Uterus (tissue), 4 donors: ENCODE results near the gene NACC1. TPM values are rescaled to one million over a fixed set of nuclear protein-coding genes. Genes with fewer than 3 reads are reported as not detected.

Experiments
- DNase-seq, 2 donors: peaks; one replicate each; pipeline ENCODE4 v3.0.0-alpha.2; 2019 to 2020
- H3K27ac ChIP-seq, 2 donors: fragments of 200-600 bp; sonication (generic); 1 replicate in 1 of 2; 2 replicates in 1 of 2; pipeline ENCODE4 v1.5.1; 2016 to 2018
- H3K27me3 ChIP-seq, 2 donors: fragments of 200-600 bp; sonication (generic); one replicate each; pipeline ENCODE4 v1.5.1; 2018 to 2019; ENCODE audit warnings: control low read depth in 1 of 2
- H3K36me3 ChIP-seq, 2 donors: fragments of 200-600 bp; sonication (generic); one replicate each; pipeline ENCODE4 v1.5.1; 2019; ENCODE audit warnings: control low read depth in 1 of 2
- H3K4me1 ChIP-seq, 2 donors: fragments of 200-600 bp; sonication (generic); one replicate each; pipeline ENCODE4 v1.5.1; 2018 to 2019; ENCODE audit warnings: control low read depth in 1 of 2
- H3K4me3 ChIP-seq, 2 donors: fragments of 200-600 bp; sonication (generic); 1 replicate in 1 of 2; 2 replicates in 1 of 2; pipeline ENCODE4 v1.5.1; 2018 to 2019; ENCODE audit warnings: mild to moderate bottlenecking in 1 of 2
- H3K9me3 ChIP-seq, 2 donors: fragments of 200-600 bp; sonication (generic); one replicate each; pipeline ENCODE4 v1.5.1; 2019; ENCODE audit warnings: control low read depth in 1 of 2
- POLR2A ChIP-seq, 2 donors: fragments of 450-650 bp; IDR thresholded peaks; one replicate each; pipeline ENCODE4 v1.6.1; 2016; ENCODE audit warnings: antibody characterized with exemption in 2 of 2, mild to moderate bottlenecking in 1 of 2, moderate library complexity in 1 of 2
- intact Hi-C: fragments of 100-400 bp; cut with DNase I; formaldehyde crosslinking; loops from one replicate; pipeline ENCODE4 v1.15.1; 2023; ENCODE audit warnings: low total_unique reads
- total RNA-seq, 4 donors: library from RNA; depleted of rRNA in 3 of 4; stranded (reverse); fragments of >200 nt in 3 of 4; gene quantifications; one replicate each; pipeline versions ENCODE4 v1.1.0 to v1.2.4, GENCODE V29; 2014 to 2023
- TF ChIP-seq, protein P1 (sequence below), 4 experiments: fragments of 200-600 bp in 2 of 4; fragments of 450-650 bp in 2 of 4; sonication (generic) in 2 of 4; IDR thresholded peaks; one replicate each; pipeline ENCODE4 v1.5.1; 2016 to 2019; ENCODE audit warnings: antibody characterized with exemption in 4 of 4, mild to moderate bottlenecking in 2 of 4, moderate library complexity in 1 of 4
- donor health status: DM: yes; HTN: yes; CAD: no.

NACC1 gene
- total RNA-seq, 4 donors from 2014 or later = 13.4 to 28.1 (median 15.8) TPM

DNA sequence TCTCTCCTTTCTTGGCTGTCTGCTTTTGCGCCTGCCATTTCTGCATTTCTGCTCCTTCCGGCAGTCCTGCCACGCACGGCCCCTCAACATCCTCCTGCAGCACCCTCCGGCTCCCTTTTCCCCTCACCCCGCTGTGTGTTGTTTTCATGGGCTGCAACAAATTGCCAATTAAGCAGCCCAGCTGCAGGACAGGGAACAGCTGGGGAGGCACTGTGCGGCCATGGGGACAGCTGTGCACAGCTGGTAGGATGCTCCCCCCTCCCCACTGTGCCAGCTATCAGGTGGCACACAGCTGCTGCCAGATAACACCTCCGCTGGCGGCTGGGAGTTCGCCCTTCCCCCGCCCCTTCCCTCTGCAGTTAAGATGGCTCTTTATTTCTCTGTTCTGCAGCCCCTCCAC is 40.8 kb upstream of the NACC1 start:
- Histone ChIP-seq H3K36me3 (no peaks in the 10 kb centered on the region), H3K4me1 (peaks cover 22 to 30% of the 10 kb centered on the region in 2 donors), H3K9me3 (no peaks in the 10 kb centered on the region), H3K27ac (peak overlapping the region; percentile 93), H3K27me3 (no peaks in the 10 kb centered on the region), H3K4me3 (no peak overlapping the region)
- intact Hi-C loops = no loop called here
- TF ChIP-seq, protein P1, sequence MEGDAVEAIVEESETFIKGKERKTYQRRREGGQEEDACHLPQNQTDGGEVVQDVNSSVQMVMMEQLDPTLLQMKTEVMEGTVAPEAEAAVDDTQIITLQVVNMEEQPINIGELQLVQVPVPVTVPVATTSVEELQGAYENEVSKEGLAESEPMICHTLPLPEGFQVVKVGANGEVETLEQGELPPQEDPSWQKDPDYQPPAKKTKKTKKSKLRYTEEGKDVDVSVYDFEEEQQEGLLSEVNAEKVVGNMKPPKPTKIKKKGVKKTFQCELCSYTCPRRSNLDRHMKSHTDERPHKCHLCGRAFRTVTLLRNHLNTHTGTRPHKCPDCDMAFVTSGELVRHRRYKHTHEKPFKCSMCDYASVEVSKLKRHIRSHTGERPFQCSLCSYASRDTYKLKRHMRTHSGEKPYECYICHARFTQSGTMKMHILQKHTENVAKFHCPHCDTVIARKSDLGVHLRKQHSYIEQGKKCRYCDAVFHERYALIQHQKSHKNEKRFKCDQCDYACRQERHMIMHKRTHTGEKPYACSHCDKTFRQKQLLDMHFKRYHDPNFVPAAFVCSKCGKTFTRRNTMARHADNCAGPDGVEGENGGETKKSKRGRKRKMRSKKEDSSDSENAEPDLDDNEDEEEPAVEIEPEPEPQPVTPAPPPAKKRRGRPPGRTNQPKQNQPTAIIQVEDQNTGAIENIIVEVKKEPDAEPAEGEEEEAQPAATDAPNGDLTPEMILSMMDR (IDR thresholded peaks at IDR 0.05) = no peak
- TF ChIP-seq POLR2A (IDR thresholded peaks at IDR 0.05) = no peak
- DNase-seq = no peak

DNA sequence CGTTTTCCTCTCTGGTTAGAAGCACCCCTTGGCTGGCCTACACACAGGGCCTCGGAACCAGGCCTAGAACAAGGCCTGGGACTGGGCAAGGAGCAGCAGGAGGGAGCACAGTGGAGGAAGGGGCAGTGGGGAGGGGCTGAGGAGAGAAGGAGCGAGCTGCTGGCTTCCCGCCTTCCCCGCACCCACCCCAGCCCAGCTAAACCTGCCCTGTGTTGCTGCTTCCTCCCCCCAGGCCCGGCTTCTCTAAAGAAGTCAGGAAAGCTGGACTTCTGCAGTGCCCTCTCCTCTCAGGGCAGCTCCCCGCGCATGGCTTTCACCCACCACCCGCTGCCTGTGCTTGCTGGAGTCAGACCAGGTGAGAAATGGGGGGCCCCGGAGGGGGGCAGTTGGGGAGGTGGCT is 39.7 kb upstream of the NACC1 start:
- DNase-seq = peak in 1 of 2 donors; percentile 37
- intact Hi-C loops = no loop called here
- Histone ChIP-seq H3K36me3 (no peaks in the 10 kb centered on the region), H3K27ac (peak overlapping the region; percentile 93), H3K4me1 (peaks cover 26 to 28% of the 10 kb centered on the region in 2 donors), H3K27me3 (no peaks in the 10 kb centered on the region), H3K4me3 (no peak overlapping the region), H3K9me3 (no peaks in the 10 kb centered on the region)
- no peak for TF ChIP-seq POLR2A (IDR thresholded peaks at IDR 0.05)
- TF ChIP-seq, protein P1 (IDR thresholded peaks at IDR 0.05) = no peak

DNA sequence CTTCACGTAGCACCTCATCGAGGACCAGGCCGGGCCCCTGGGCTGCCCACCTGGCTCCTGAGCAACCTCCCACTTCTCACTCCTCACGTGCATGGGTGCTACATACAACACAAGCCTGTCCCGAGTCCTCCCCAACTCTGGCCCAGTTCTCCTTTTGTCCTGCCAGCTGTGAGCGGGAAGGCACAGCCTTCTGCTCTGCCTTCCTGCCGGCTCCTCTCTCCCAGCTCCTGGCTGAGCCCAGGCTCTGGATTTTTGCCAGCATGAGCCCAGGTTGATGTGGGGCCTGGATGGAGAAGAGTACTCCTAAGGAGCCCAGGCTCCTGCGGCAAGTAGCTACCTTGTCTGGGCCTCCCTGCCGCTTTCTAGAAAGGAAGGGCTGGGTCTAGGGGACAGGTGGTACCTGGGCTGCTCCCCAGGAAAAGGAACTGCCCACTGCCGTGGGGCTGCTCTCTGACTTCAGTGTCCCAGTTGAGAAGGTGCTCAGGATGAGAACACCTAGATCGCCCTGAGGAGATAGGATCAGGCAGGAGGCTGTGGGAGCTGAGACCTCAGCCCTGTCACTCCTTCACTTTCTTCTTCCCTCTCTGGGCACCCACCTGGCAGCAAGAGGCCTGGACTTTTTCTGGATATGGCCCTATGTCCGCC is 39.0 kb upstream of the NACC1 start:
- no peaks in the 10 kb centered on the region for H3K27me3 ChIP-seq
- DNase-seq = peak; percentile 68 to 73
- H3K27ac ChIP-seq = peak overlapping the region; percentile 93
- TF ChIP-seq, protein P1 (IDR thresholded peaks at IDR 0.05) = no peak
- TF ChIP-seq POLR2A (IDR thresholded peaks at IDR 0.05) = no peak
- H3K36me3 ChIP-seq = no peaks in the 10 kb centered on the region
- H3K9me3 ChIP-seq = no peaks in the 10 kb centered on the region
- intact Hi-C loops = no loop called here
- no peak overlapping the region for H3K4me3 ChIP-seq
- peaks cover 25 to 26% of the 10 kb centered on the region in 2 donors for H3K4me1 ChIP-seq

DNA sequence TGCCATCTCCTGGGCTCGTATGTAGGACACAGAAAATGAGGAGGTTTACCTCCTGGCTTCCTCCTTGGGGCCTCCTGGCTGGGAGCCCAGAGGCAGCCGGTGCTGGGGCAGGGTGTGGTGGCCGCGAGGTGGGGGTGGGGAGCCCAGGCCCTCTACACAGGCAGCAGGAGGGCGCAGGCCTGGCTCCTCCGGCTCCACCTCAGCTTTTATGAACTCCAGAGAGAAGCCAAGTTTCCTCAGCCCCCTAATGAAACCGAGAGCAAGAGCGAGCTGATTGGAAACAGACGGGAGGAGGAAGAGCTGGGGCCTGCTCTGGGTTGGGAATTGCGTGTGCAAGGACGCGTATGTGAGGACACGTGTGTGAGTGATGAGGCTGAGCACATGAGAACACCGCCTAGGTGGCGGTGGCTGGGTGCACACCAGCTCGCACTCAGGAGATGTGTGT is 38.5 kb upstream of the NACC1 start:
- H3K4me1 ChIP-seq = peaks cover 25 to 26% of the 10 kb centered on the region in 2 donors
- H3K27ac ChIP-seq = peak overlapping the region; percentile 93
- no peaks in the 10 kb centered on the region for H3K27me3 ChIP-seq
- DNase-seq = peak; percentile 83
- no peak overlapping the region for H3K4me3 ChIP-seq
- H3K9me3 ChIP-seq = no peaks in the 10 kb centered on the region
- intact Hi-C loops = no loop called here
- H3K36me3 ChIP-seq = no peaks in the 10 kb centered on the region
- peak in 1 of 2 donors; percentile 26 for TF ChIP-seq POLR2A (IDR thresholded peaks at IDR 0.05)
- TF ChIP-seq, protein P1 (IDR thresholded peaks at IDR 0.05) = peak in 2 of 4 experiments; percentile 6 to 7

DNA sequence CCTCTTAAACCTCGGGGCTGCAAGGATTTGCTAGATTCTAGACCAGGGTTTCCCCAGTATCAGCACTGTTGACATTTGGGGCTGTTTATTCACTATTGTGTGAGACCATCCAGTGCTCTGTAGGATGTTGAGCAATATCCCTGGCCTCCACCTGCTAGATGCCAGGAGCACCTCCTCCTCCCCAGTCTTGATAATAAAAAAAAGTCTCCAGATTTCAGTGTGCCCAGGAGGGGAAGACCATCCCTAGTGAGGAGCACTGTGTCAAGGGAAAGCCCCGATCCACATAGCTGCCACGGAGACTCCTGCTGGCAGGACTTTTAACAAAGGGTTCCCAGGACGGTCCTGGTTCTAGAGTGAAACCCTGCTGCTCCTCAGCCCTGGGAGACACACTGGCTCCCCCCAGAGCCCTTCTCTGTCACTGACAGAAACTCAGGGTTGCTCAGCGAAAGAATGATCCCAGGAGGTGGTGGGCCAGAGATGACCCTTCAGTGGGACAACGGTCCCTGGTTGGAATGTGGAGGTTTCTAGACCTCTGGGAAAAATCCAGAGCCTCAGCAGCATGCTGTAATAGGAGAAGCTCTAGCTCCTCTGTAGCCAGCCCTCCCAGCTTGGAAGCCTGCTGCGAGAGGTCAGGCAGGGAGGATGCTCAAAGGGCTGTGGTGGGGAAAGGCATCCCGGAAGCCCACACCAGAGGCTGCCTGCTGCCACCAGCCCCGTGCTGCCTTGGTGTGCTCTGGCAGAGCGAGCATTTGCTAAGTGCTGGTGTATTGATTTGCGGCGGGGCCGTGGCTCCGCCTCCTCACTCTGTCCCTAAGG is 35.7 kb upstream of the NACC1 start:
- H3K27me3 ChIP-seq = no peaks in the 10 kb centered on the region
- H3K27ac ChIP-seq = peak overlapping the region; percentile 69 to 93
- no peaks in the 10 kb centered on the region for H3K9me3 ChIP-seq
- peak; percentile 62 to 71 for DNase-seq
- peaks cover 21 to 25% of the 10 kb centered on the region in 2 donors for H3K4me1 ChIP-seq
- TF ChIP-seq, protein P1 (IDR thresholded peaks at IDR 0.05) = peak in 3 of 4 experiments; percentile 20 to 50 (median 30)
- no peak for TF ChIP-seq POLR2A (IDR thresholded peaks at IDR 0.05)
- no peak overlapping the region for H3K4me3 ChIP-seq
- no peaks in the 10 kb centered on the region for H3K36me3 ChIP-seq
- intact Hi-C loops = no loop called here
